Upper lobe of left lung (tissue), 6 donors: ENCODE measurements around the gene MIEF1. TPM values are rescaled to one million over a fixed set of nuclear protein-coding genes. Genes with fewer than 3 reads are reported as not detected.

Experiments
- ATAC-seq, 2 donors: fragments of 200-7000 bp; cut with Tn5 transposase; one replicate each; pipeline ENCODE4 v1.9.1; 2022; ENCODE audit warnings: mild to moderate bottlenecking in 2 of 2, moderate library complexity in 2 of 2; ENCODE audit not compliant: low FRiP score in 2 of 2
- DNase-seq, 2 donors: peaks; one replicate each; pipeline ENCODE4 v3.0.0-alpha.2; 2019 to 2020
- H3K27ac ChIP-seq, 4 donors: fragments of 200-600 bp; sonication (generic); one replicate each; pipeline ENCODE4 v1.5.1; 2016 to 2019
- H3K27me3 ChIP-seq, 4 donors: fragments of 200-600 bp; sonication (generic); one replicate each; pipeline ENCODE4 v1.5.1; 2017 to 2019
- H3K36me3 ChIP-seq, 4 donors: fragments of 200-600 bp; sonication (generic); one replicate each; pipeline ENCODE4 v1.5.1; 2016 to 2019
- H3K4me1 ChIP-seq, 4 donors: fragments of 200-600 bp; sonication (generic); one replicate each; pipeline ENCODE4 v1.5.1; 2018 to 2019
- H3K4me3 ChIP-seq, 4 donors: fragments of 200-600 bp; sonication (generic); one replicate each; pipeline ENCODE4 v1.5.1; 2017 to 2019; ENCODE audit warnings: mild to moderate bottlenecking in 2 of 4, moderate library complexity in 1 of 4
- H3K9me3 ChIP-seq, 4 donors: fragments of 200-600 bp; sonication (generic); one replicate each; pipeline ENCODE4 v1.5.1; 2018 to 2019
- EP300 ChIP-seq, 4 donors: sonication (generic); formaldehyde crosslinking; IDR thresholded peaks; one replicate each; pipeline ENCODE4 v1.5.1; 2017; ENCODE audit warnings: antibody characterized with exemption in 4 of 4, control low read depth in 2 of 4
- POLR2A ChIP-seq, 4 donors: fragments of 450-650 bp; IDR thresholded peaks; one replicate each; pipeline ENCODE4 v1.5.1; 2016 to 2017; ENCODE audit warnings: antibody characterized with exemption in 4 of 4, mild to moderate bottlenecking in 2 of 4
- POLR2AphosphoS5 ChIP-seq, 2 donors: sonication (generic); formaldehyde crosslinking; IDR thresholded peaks; one replicate each; pipeline ENCODE4 v1.5.1; 2017; ENCODE audit warnings: antibody characterized with exemption in 2 of 2
- WGBS, 2 donors: methylation state at CpG; one replicate each; pipeline ENCODE4 v1.1.5; 2017 to 2018; 5-methylcytosine and 5-hydroxymethylcytosine counted together
- total RNA-seq, 6 donors: library from RNA; depleted of rRNA in 4 of 6; stranded (reverse); fragments of >200 nt in 4 of 6; gene quantifications; one replicate each; pipeline versions ENCODE4 v1.1.0 to v1.2.1, GENCODE V29; 2016 to 2021
- TF ChIP-seq, protein P1 (sequence below), 6 experiments: fragments of 450-650 bp in 4 of 6; fragments of 200-600 bp in 2 of 6; sonication (generic) in 2 of 6; IDR thresholded peaks; one replicate each; pipeline ENCODE4 v1.5.1; 2016 to 2019; ENCODE audit warnings: antibody characterized with exemption in 6 of 6
- donor health status: DM: no; HTN: no; CAD: no; lungs with moderate emphysema.
- donor health status: DM: no; HTN: yes; CAD: no; lungs with severe emphysema.

MIEF1 gene
- total RNA-seq, 6 donors from 2014 or later = 10.5 to 35.3 (median 25.6) TPM

DNA sequence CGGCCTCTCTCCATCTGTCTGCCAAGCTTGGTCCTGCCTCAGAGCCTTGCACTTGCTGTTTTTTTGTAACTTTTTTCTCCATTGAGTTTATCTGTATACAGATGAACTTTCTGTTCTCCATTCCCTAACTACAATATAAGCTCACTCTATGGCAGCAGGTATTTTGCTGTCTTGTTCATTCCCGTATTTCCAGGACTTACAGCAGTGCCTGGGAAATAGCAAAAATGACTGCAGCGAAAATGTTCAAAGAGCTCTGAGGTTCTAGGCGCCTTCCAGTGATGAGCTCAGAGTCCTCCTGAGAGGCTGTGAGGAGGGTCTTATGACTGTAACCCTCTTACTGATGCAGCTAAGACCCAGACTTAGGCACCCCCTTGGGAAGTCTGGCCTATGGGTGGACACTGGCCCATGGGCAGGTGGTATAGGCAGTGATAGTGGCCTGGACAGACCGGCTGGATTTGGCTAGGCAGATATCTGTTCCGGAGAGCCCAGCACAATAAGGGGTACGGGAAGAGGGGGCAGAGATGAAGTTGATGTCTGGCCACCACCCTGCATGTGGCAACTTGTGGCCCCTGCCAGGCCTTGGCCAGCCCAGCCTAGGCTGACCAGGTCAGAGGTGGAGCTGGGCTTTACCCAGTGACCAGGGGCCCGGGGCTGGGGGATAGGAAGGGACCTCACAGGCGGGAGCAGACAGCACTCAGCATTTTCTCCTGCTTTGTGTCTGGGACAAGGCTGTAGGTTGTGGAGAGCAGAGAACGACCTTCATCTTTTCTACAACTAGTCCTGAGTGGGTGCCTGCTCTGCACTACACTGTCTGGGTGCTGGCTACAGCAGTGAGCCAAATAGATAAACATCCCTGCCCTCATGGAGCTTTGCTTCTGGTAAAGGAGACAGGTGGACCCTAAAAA is 22.9 kb downstream of the MIEF1 start:
- Histone ChIP-seq H3K4me1 (peaks cover 66 to 83% (median 76%) of the 10 kb centered on the region in 4 donors), H3K9me3 (no peaks in the 10 kb centered on the region), H3K36me3 (peaks cover 22 to 62% (median 50%) of the 10 kb centered on the region in 4 donors), H3K27ac (peak overlapping the region; percentile 24 to 57 (median 46)), H3K4me3 (no peak overlapping the region), H3K27me3 (no peaks in the 10 kb centered on the region)
- ATAC-seq (no peak), DNase-seq (peak in 1 of 2 donors; percentile 45)
- 81 to 86% methylated on average over 9 to 10 of the region's 10 CpGs for WGBS, 2 donors
- TF ChIP-seq POLR2AphosphoS5 (IDR thresholded peaks at IDR 0.05) = no peak
- no peak for TF ChIP-seq EP300 (IDR thresholded peaks at IDR 0.05)
- TF ChIP-seq POLR2A (IDR thresholded peaks at IDR 0.05) = no peak
- TF ChIP-seq, protein P1, sequence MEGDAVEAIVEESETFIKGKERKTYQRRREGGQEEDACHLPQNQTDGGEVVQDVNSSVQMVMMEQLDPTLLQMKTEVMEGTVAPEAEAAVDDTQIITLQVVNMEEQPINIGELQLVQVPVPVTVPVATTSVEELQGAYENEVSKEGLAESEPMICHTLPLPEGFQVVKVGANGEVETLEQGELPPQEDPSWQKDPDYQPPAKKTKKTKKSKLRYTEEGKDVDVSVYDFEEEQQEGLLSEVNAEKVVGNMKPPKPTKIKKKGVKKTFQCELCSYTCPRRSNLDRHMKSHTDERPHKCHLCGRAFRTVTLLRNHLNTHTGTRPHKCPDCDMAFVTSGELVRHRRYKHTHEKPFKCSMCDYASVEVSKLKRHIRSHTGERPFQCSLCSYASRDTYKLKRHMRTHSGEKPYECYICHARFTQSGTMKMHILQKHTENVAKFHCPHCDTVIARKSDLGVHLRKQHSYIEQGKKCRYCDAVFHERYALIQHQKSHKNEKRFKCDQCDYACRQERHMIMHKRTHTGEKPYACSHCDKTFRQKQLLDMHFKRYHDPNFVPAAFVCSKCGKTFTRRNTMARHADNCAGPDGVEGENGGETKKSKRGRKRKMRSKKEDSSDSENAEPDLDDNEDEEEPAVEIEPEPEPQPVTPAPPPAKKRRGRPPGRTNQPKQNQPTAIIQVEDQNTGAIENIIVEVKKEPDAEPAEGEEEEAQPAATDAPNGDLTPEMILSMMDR (IDR thresholded peaks at IDR 0.05) = no peak

DNA sequence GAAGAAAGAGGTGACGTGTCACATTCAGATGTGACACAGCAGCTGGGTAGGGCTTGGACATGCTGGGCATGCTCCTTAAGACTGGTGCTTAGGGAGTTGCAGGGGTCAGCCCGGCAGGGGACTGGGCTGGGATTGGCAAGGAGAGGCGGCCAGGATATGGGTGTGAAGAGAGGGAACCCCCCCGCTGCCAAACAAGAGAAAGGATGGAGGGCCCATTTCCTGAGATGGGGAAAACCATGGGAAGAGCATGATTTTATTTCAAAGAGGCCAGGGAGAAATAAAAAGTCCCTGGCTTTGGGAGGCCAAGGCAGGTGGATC is 23.5 kb downstream of the MIEF1 start:
- WGBS, 2 donors = 62 to 64% methylated on average over 4 of the region's 4 CpGs
- H3K36me3 ChIP-seq = peaks cover 22 to 68% (median 52%) of the 10 kb centered on the region in 4 donors
- H3K9me3 ChIP-seq = no peaks in the 10 kb centered on the region
- peaks cover 72 to 89% (median 82%) of the 10 kb centered on the region in 4 donors for H3K4me1 ChIP-seq
- DNase-seq (no peak), ATAC-seq (no peak)
- H3K4me3 ChIP-seq = no peak overlapping the region
- TF ChIP-seq EP300 (IDR thresholded peaks at IDR 0.05) = no peak
- TF ChIP-seq, protein P1 (IDR thresholded peaks at IDR 0.05) = no peak
- TF ChIP-seq POLR2A (IDR thresholded peaks at IDR 0.05) = no peak
- TF ChIP-seq POLR2AphosphoS5 (IDR thresholded peaks at IDR 0.05) = no peak
- H3K27ac ChIP-seq = peak overlapping the region; percentile 24 to 69 (median 46)
- no peaks in the 10 kb centered on the region for H3K27me3 ChIP-seq

DNA sequence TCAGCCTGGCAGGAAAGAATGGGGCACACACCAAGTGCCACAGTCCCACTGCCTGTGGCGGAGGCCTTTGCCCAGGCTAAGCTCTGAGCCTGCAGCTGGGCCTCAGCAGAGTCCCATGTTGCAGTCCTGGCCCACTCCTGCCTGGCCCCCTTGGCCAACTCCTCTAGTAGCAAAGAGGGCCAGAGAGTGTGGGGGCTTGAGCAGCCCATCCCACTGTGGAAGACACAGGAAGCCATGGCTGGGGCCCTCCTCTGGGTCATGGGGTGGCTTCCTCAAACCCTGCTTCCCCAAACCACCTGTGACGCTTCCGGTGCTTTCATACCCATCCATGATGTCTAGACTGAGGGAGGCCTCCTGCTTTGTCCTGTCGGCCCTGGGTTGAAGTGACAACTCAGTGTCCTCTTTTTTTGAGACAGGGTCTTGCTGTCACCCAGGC is 24.7 kb downstream of the MIEF1 start:
- H3K9me3 ChIP-seq = no peaks in the 10 kb centered on the region
- H3K27me3 ChIP-seq = no peaks in the 10 kb centered on the region
- H3K4me3 ChIP-seq = no peak overlapping the region
- ATAC-seq (no peak), DNase-seq (peak in 1 of 2 donors; percentile 37)
- WGBS, 2 donors = 66 to 71% methylated on average over 4 of the region's 4 CpGs
- H3K27ac ChIP-seq = peak overlapping the region; percentile 24 to 69 (median 58)
- TF ChIP-seq, protein P1 (IDR thresholded peaks at IDR 0.05) = no peak
- TF ChIP-seq EP300 (IDR thresholded peaks at IDR 0.05) = no peak
- TF ChIP-seq POLR2A (IDR thresholded peaks at IDR 0.05) = no peak
- no peak for TF ChIP-seq POLR2AphosphoS5 (IDR thresholded peaks at IDR 0.05)
- H3K36me3 ChIP-seq = peaks cover 15 to 68% (median 45%) of the 10 kb centered on the region in 4 donors
- peaks cover 77 to 97% (median 89%) of the 10 kb centered on the region in 4 donors for H3K4me1 ChIP-seq

DNA sequence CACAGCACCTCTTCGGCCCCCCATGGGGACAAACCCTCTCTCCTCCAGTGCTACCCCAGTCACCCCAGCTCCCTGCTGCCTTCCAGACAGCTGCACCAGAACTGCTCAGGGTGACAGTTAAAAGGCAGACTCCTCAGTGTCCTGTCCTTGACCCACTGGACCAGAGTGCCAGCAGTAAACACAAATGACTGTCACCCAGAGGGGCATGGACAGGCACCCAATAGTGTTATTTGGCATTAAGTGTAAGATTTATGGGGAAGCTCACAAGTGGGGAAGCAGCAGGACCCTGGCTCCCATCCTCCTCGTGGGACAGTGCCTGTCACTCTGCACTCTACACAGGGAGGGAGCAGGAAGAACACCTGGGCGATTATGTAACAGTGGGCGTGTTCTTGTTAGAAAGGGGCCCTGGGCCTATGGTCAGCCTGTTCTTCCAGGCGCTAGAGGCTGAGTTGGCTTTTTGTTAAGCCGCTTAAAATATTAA is 25.4 kb downstream of the MIEF1 start:
- DNase-seq = peak in 1 of 2 donors; percentile 79
- no peak for ATAC-seq

More for the DNA sequence above, 25.4 kb downstream of the MIEF1 start:
- TF ChIP-seq POLR2A (IDR thresholded peaks at IDR 0.05) = no peak
- TF ChIP-seq, protein P1 (IDR thresholded peaks at IDR 0.05) = no peak
- TF ChIP-seq POLR2AphosphoS5 (IDR thresholded peaks at IDR 0.05) = no peak
- no peak for TF ChIP-seq EP300 (IDR thresholded peaks at IDR 0.05)
- Histone ChIP-seq H3K4me3 (no peak overlapping the region), H3K27me3 (no peaks in the 10 kb centered on the region), H3K36me3 (peaks cover 9 to 61% (median 38%) of the 10 kb centered on the region in 4 donors), H3K4me1 (peaks cover 73 to 94% (median 84%) of the 10 kb centered on the region in 4 donors), H3K9me3 (no peaks in the 10 kb centered on the region), H3K27ac (peak overlapping the region; percentile 28 to 69 (median 64))
- whole genome bisulfite sequencing, 2 donors = 37 to 46% methylated on average over 6 of the region's 6 CpGs
